ENCODE results near the gene ALPK3.

ALPK3 gene

DNA sequence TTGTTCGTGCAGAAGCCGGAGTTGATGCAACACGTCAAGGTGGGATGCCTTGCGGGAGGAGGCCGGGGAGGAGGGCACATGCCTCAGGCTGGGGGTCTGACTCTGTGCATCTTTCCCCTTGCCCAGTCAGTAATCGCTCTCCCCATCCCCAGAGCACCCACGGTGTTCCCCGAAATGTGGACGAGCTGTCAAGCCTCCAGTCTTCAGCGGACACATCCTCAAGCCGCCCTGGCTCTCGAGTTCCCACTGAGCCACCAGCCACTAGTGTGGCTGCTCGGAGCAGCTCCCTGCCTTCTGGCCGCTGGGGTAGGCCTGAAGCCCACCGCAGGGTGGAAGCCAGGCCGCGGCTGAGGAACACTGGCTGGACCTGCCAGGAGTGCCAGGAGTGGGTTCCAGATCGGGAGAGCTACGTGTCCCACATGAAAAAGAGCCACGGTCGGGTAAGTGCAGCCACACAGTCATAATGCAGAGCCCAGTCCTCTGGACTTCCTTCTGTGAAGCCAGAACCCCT, 18.7 kb upstream of the ALPK3 start:
- no peak for ATAC-seq

DNA sequence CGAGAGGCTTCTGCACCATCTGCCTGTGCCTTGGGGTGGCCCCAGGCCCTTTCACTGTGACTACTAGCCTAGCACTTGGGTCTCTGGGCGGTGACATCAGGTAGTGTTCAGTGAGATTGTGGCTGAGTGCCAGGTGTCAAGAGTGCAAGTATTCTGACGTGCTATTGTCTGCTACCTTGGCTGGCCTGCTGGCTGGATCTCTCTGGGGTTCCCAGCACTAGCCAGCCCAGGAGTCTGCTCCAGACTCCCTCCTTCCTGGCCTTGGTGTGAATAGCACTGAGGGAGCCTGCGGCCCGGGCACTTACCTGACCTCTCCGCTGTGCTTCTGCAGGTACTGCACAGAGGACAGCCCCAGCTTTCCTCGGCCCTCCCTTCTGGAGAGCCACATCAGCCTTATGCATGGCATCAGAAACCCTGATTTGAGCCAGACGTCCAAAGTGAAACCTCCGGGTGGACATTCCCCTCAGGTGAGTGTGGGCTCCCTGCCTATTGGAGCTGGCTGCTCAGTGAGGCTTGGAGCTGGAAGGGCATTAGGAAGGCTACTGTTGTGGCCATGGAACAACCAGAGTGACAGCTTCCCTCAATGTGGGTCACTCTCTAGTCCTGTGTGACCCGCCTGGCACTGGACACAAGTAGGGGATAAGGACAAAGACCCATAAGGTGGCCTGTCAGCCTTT, 17.5 kb upstream of the ALPK3 start:
- no peak for ATAC-seq

DNA sequence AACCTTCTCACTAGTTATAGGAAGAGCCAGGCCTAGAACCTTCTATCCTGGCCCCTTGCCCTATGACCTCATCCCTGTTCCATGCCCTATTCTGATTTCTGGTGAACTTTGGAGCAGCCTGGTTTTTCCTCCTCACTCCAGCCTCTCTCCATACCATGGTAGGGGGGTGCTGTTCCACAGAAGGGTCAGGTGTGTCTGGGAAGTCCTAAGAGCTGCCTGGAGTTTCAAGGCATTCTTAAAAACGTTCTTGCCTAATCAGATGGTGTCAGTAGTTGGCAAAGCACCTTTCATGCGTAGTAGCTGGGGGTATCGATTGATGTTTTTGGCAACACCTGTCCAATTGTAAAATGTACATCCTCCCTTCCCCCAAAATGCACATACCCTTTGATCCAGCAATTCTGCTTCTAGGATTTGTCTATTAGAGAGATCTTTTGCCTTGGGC, 16.8 kb upstream of the ALPK3 start:
- no peak for ATAC-seq

DNA sequence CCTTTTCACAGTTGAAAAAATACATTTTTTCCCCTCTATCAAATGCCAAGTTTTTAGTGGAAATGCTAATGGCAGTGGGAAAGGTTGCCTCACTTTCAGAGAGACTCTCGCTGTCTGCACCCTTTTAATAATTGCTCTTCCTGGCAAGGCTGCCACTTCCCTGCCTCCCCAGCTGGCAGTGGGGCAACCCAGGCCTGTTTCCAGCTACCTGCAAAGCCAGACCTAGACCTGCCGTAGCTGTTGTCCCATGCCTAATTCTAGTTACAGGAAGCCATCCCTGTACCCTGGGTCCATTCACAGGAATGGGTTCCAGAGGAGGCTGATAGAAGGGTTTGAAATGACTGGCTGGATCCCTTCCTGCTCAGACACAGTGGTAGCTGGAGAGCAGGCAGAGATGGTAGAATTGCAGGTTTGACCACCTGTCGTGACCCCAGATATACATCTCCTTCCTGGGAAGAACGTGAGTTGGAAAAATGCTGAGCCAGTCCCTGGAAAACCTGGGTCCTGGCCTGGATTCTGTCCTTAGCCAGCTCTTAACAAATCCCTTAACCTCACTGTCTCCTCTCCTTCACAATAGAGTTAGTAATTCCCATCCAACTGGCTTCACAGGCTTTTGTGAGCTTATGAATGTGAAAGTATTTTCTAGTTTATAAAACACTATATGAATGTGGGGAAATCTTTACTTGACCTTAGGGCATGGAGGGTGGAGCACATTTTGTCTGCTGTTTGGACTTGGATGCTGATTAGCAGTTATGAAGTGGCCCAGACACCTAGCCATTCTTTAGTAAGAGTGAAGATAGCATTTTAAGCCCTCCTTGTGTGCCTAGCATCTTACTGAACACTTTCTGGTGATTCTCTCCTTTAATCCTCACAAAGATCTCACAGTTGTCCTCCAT, 12.9 kb upstream of the ALPK3 start:
- no peak for ATAC-seq

DNA sequence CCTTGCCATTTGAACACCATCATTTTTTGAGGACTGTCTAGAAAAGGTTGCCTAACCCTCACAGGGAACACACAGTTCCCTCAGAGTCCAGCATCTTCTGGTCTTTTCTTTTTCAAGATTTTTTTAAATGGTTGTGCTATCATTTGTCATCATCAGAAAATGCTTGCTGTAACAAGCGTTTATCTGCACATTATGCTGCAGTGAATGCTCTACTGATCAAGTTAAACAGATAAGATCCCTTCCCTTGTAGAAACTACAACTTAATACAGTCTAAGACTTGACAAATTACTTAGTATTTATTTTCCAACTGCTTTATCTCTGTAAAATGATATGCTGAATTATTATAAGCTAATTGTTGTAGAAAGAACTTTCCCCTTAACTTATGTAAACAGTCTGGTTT, 11.9 kb upstream of the ALPK3 start:
- no peak for ATAC-seq

DNA sequence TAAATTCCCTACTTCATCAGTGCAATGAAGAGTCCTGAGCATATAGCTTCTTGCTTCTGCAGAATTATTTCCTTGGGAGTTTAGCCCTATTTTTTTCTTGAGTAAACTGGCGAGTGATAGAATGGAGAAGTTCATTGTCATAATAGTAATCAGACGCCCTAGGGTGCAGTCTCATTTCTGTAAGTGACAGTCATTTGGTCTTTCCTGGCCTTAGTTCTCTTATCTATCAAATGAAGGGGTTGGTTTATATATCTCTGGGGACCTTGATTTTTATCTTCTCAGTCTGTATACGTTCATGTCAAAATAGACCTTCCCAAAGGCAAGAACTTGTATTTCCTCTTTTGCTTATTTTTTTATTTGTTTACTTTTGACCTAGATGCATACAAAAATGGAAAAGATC, 9.9 kb upstream of the ALPK3 start:
- ATAC-seq, result peak in 1 of 2 donors; percentile 65

DNA sequence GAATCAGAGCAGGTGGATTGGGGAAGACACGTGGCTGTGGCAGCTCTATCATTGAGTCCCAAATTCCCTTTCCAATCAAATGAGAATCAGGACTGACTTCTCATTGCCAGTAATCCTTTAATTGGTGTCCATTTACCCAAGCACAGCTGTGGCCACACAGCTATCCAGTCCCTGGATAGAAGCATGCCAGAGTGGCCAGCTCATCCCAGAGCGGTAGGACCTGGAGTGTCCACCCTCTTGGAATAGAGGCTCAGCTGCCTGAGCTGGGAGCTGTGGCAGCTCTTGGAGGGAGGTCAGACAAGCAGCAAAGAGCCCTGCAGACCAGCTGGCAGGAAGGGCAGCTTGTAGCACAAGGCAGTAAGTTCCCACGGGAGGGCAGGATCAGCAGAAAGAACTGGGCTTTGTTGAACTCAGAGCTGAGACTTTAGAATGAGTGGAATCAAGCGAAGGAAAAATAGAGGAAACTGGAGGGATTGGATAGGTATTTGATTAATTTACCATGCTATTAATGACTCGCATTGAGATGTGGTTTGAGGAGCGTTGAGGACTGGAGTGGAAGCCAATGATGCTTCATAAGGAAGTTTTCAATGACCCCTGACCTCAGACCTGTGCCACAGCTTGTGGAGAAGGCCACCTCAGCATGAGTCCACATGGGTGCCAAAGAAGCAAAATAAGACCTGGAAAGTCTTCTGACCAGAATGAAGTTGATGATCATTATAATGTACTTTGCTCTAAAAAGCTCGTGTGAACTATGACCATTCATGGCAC, 6.9 kb upstream of the ALPK3 start:
- no peak for ATAC-seq

DNA sequence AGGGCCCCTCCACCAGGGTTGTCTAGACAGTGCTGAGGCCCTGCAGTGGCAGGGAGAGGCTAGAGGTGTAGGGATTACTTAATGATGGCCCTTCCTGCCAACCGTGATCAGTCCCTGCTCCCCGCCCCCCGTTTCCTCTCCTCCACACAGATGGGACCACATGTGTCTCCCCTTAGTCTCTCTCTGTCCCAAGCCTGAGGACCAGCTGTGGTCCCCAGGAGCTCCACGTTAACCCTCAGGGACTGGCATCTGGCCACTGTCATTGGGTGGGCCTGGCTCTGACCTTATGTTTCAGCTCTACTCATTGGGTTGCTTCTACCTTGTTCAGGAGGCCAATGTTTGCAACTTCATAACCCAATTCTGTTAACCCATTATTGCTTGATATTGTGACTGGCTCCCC, 6.0 kb upstream of the ALPK3 start:
- ATAC-seq, result no peak

DNA sequence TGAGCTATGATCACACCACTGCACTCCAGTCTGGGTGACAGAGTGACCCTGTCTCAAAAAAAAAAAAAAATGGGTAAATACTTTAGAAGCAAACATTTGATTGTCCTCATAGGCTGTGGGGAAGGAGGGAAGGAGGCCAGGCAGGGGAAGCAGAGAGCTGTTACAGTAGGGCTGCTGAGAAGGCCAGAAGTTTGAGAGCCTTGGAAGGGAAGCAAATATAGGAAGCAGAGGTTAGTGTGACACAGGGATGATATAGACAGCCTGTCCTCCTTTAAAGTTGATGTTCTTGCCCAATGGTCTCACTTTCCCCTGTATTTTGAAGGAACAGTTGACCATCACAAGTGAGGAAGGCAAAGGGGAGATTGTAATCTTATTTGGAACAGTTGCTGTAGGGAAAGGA, 5.3 kb upstream of the ALPK3 start:
- ATAC-seq, result no peak

DNA sequence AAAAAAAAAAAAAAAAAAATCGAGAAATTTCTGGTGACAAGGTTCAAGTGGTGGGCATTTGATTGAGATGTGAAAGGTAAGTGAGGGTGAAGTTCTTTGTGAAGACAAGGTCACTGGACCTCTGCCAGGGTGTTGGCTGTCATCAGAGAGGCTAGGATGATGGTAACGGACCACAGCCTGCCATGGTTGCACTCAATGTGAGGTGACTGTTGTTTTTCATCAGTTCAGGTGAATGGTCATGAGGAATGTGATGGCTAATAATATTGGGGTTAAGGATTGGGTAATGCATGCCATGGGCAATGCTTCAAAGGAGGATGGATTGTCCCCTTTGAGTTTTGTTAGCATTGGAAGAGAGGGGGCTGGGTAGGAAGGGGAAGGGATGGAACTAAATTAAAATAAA, 4.3 kb upstream of the ALPK3 start:
- no peak for ATAC-seq

DNA sequence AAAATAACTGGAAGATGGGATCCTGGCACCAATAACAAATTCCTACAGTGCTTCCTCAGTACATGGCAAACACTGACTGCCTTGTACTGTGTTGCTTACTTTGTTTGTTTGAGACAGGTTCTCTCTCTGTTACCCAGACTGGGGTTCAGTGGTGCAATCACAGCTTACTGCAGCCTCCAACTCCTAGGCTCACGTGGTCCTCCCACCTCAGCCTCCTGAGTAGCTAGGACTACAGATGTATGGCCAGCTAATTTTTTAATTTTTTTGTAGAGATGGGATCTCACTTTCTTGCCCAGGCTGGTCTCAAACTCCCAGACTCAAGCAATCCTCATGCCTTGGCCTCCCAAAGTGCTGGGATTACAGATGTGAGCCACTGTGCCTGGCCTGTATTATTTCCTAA, 3.7 kb upstream of the ALPK3 start:
- ATAC-seq, result no peak

DNA sequence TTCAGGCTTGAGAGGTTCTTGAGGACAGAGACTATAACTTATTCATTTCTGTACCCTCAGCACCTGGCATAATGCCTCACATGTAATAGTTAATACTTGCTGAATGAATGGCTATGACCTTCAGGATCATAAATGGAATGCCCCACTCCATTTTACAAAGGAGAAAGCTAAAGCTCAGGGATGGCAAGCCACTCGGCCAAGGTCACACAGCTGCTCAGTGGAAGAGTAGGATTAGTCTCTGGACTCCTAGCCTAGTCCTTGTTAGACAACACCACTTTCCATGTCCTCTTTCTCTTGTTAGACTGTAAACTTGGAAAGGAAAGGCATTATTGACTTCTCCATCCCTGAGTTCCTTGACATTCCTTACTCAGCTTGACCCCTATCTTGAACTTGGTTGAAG, 3.2 kb upstream of the ALPK3 start:
- ATAC-seq, result no peak

DNA sequence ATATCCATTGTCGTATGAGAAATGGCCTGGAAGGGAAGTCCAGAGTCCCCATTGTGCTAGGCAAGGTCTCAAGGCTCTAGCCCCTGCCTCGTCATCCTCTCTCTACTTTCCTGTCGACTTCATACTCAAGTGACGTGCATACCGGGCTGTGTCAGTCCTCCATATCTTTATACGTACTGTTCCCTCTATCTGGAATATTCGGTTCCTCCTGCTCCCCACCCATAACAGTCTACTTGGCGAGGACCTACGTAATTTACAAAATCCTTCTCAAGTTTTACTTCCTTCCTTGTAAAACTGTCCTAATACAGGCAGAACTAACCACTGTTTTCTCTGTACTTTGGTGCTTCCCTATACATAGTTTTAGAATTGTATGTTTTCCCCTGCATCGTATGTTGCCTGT, 2.2 kb upstream of the ALPK3 start:
- no peak for ATAC-seq

DNA sequence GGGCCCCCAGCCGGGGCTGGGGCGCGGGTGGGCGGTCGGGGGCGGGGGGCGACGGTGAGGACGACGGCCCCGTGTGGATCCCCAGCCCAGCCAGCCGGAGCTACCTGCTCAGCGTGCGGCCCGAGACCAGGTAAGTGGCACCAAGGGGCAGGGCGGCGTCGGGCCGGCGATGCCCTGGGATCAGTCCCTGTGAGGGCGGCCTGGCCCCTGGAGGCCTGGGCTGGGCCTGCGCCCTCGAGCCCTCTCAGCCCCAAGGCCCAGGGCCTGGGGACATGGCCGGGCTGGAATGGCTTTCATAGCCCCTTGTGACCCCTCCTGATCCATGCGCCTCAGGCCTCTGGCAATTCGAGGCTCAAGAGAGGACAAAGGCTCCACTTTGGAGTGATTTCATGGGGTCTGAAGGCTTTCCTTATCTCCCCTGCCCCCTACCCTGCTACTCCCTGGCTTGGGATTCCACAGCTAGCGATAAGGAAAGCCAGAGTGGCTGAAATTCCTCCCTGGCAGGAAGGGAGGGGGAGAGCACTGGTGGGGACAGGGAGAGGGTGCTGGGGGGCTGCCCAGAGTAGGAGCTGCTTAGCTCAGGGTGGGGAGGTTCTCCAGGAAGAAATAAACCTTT, 418 bp downstream of the ALPK3 start:
- no peak for ATAC-seq

DNA sequence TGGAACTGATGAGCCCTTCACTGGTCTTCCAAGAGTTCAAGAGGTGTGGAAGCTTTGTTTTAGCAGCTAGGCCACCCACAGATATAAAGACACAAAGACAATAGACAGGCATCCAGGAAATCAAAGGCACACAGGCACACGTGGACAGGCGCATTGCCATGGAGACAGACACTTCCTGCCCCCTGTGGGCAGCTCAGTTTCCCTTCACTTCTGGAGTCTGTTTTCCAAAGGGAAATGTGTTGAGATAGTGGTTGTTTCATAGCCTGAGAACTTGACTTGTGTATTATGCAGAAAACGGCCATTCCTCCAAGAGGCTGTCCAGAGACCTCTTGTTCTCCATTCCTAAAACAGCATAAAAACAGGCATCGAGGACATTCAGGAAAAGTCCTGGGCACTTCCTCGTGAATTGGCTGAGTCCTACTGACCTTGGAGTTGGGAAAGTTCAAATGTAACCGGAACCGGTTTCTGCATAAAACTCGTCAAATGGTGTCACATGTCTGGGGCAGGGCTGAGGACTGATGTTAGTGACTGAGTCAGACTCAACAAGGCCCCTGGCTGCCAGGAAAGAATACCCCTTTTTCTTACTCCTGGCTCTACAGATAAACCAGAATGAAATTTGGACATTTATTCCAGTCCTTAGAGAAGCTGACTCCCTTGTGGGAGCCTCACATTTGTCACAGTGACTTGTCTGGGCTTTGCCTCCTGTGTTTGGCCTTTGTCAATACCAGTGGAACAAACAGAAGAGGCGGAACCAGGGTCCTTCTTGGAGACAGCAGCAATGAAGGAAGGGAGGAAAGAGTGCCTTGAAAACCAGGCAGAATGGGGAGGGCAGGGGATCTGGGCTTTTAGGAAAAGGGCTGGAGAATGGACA, 1.3 kb downstream of the ALPK3 start:
- ATAC-seq, result no peak

DNA sequence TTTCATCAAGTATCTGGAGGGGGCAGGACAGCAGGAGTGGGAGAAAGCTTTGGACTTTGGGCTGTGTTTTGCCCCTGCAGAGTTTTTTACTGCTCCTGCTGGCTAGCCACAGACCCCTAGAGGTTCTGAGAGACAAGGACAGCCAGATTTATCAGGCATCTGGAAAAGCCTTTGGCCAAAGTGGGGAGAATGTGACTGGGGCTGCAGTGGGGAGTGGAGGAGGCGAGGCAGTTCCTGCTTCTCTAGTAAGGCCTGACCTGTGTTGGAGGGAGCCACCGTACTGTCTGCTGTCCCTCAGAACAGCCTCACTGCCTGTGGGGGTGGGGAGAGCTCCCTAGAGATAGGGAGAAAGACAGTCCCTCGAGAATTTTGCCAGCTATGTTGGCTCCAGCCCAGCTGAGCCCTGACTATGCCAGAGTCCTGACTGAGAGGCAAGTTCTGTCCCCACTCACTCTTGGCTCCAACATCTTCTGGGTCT, 2.2 kb downstream of the ALPK3 start:
- no peak for ATAC-seq

DNA sequence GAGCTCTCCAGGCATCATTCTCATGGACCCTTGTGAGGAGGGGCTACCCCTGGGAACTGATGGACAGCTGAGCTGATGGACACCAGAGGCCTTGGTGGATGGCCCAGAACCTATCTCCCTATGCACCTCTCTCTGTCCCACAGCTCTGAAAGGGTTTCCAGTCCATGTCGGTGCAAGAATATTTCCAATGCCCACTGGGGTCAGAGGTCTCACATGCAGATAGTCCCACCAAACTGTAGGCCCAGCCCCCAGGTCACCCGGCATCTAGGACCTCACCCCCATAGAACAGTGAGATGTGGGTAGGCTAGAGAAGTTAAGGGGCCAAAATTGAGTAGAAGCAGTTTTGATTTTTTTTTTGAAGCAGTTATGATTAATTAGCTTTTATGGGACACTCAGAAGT, 2.6 kb downstream of the ALPK3 start:
- no peak for ATAC-seq

DNA sequence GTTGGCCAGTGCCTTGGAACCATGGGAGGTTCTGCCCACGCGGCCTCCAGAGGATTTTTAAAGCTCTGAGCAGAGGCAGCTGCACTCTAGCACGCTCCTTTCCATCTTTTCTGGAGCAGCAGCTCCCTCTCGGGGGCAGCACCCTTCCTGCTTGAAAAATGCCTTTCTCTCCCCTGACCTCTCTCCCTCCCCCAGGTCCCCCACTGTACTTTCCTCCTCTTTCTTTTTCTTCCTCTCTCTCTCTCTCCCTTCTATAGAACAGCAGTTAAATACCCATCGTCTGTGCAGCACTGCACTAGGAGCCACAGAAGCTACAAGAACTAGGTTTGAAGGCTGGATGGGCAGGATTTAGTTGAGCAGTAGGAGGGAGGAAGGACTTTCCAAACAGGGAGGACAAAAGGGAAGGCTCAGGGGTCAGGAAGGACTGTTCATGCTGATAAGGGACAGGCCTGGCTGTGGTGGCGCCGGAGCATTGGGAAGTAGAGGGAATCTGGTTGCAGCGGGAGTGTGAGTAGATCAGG, 4.4 kb downstream of the ALPK3 start:
- no peak for ATAC-seq

DNA sequence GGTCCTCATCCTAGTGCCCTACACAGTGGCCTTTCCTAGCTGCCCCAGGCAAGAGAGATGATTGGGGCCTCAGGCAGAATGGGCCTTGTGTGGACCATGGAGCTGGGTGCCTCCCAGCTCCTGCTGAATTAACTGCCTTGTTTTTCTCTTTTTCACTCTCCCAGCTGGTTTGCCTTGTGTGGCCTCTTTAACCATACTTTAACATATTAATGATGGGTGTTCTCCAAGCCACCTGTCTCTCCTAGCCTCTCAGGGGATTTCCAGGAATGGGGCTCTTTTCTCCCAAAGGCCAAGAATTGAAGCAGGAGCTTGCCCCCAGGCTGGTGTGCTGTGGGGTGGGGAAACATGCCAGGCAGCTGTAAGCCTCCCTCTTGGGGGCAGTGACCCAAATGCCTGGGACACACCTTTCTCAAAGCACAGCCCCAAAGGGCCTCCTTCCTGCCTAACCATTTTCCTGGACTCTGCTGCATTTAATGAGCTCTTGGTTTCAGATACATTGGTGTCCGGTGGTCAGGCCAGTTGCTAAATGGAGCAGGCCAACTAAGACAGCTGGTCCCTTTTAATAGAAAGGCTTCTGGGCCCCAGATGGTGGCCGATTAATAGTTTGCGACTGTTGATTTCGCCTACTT, 5.6 kb downstream of the ALPK3 start:
- no peak for ATAC-seq

DNA sequence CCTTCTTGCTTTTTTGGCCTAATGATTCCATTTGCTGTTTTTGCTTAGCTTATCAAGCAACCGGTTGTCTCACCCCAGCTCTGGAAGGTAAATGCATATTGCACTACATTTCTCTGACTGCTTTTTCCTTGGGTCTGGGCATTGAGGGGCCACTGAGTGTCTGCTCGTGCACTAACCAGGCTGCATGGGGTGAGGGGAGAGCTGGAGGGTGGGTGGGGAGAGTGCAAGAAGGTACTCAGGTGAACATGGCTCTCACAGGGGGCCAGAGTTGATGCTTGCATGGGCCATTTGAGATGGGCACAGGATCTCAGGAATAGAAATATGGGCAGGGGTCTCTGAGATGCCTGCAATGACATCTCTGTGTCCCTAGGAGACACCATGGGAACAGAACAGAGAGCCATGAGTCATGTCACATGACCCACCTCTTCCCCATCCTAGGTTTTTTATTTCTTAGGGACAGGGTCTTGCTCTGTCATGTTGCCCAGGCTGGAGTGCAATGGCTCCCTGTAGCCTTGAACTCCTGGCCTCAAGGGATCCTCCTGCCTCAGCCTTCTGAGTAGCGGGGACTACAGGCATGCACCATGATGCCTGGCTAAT, 6.2 kb downstream of the ALPK3 start:
- ATAC-seq, result no peak

Measured in activated CD4-positive, CD25-positive, alpha-beta regulatory T cell treated with anti-CD3 and anti-CD28 coated beads, Interleukin-2, amount 50 U/mL, for 24 hours (primary cell).